Measurements from ENCODE around the gene HSPB3. TPM values are rescaled to one million over a fixed set of nuclear protein-coding genes. Genes with fewer than 3 reads are reported as not detected.

The HSPB3 gene
- total RNA-seq, 1 donor: 0.31 TPM

- H3K4me3 ChIP-seq (ENCODE audit: low read length): no peak overlapping the region
- H3K9me3 ChIP-seq (ENCODE audit: low read depth, low read length): no peaks in the 10 kb centered on the region
- peaks cover 11% of the 10 kb centered on the region for H3K4me1 ChIP-seq (ENCODE audit: insufficient read depth, low read length)
- H3K27me3 ChIP-seq (ENCODE audit: insufficient read depth, low read length): no peaks in the 10 kb centered on the region
Measured at GRCh38 chr5:54443270-54443669, 12.2 kb upstream of the HSPB3 start.

- no peak overlapping the region for H3K4me3 ChIP-seq (ENCODE audit: low read length)
- no peaks in the 10 kb centered on the region for H3K4me1 ChIP-seq (ENCODE audit: insufficient read depth, low read length)
- H3K9me3 ChIP-seq (ENCODE audit: low read depth, low read length): no peaks in the 10 kb centered on the region
- no peaks in the 10 kb centered on the region for H3K27me3 ChIP-seq (ENCODE audit: insufficient read depth, low read length)
Measured at GRCh38 chr5:54445691-54446378, 9.7 kb upstream of the HSPB3 start.

- Histone ChIP-seq H3K4me1 (ENCODE audit: insufficient read depth, low read length) (no peaks in the 10 kb centered on the region), H3K4me3 (ENCODE audit: low read length) (no peak overlapping the region), H3K9me3 (ENCODE audit: low read depth, low read length) (no peaks in the 10 kb centered on the region), H3K27me3 (ENCODE audit: insufficient read depth, low read length) (no peaks in the 10 kb centered on the region)
Measured at GRCh38 chr5:54446379-54446732, 9.1 kb upstream of the HSPB3 start.

- Histone ChIP-seq H3K27me3 (ENCODE audit: insufficient read depth, low read length) (peaks cover 2% of the 10 kb centered on the region), H3K4me3 (ENCODE audit: low read length) (no peak overlapping the region), H3K9me3 (ENCODE audit: low read depth, low read length) (no peaks in the 10 kb centered on the region), H3K4me1 (ENCODE audit: insufficient read depth, low read length) (no peaks in the 10 kb centered on the region)
Measured at GRCh38 chr5:54449923-54450322, 5.6 kb upstream of the HSPB3 start.

- peaks cover 3% of the 10 kb centered on the region for H3K27me3 ChIP-seq (ENCODE audit: insufficient read depth, low read length)
- H3K4me3 ChIP-seq (ENCODE audit: low read length): no peak overlapping the region
- H3K9me3 ChIP-seq (ENCODE audit: low read depth, low read length): no peaks in the 10 kb centered on the region
- H3K4me1 ChIP-seq (ENCODE audit: insufficient read depth, low read length): no peaks in the 10 kb centered on the region
Measured at GRCh38 chr5:54450542-54450941, 5.0 kb upstream of the HSPB3 start.

- Histone ChIP-seq H3K9me3 (ENCODE audit: low read depth, low read length) (no peaks in the 10 kb centered on the region), H3K4me3 (ENCODE audit: low read length) (no peak overlapping the region), H3K4me1 (ENCODE audit: insufficient read depth, low read length) (no peaks in the 10 kb centered on the region), H3K27me3 (ENCODE audit: insufficient read depth, low read length) (peaks cover 4% of the 10 kb centered on the region)
Measured at GRCh38 chr5:54453046-54453445, 2.5 kb upstream of the HSPB3 start.

GRCh38 chr5:54454602-54455001 is 897 bp upstream of the HSPB3 start:
- H3K4me3 ChIP-seq (ENCODE audit: low read length): no peak overlapping the region
- peaks cover 7% of the 10 kb centered on the region for H3K27me3 ChIP-seq (ENCODE audit: insufficient read depth, low read length)
- H3K9me3 ChIP-seq (ENCODE audit: low read depth, low read length): no peaks in the 10 kb centered on the region
- no peaks in the 10 kb centered on the region for H3K4me1 ChIP-seq (ENCODE audit: insufficient read depth, low read length)

GRCh38 chr5:54457094-54457862 is 1.8 kb downstream of the HSPB3 start:
- Histone ChIP-seq H3K9me3 (ENCODE audit: low read depth, low read length) (no peaks in the 10 kb centered on the region), H3K27me3 (ENCODE audit: insufficient read depth, low read length) (peaks cover 7% of the 10 kb centered on the region), H3K4me3 (ENCODE audit: low read length) (no peak overlapping the region), H3K4me1 (ENCODE audit: insufficient read depth, low read length) (no peaks in the 10 kb centered on the region)

GRCh38 chr5:54458221-54458620 is 2.7 kb downstream of the HSPB3 start:
- no peaks in the 10 kb centered on the region for H3K4me1 ChIP-seq (ENCODE audit: insufficient read depth, low read length)
- H3K9me3 ChIP-seq (ENCODE audit: low read depth, low read length): no peaks in the 10 kb centered on the region
- H3K4me3 ChIP-seq (ENCODE audit: low read length): no peak overlapping the region
- H3K27me3 ChIP-seq (ENCODE audit: insufficient read depth, low read length): peaks cover 7% of the 10 kb centered on the region

- Histone ChIP-seq H3K27me3 (ENCODE audit: insufficient read depth, low read length) (peaks cover 5% of the 10 kb centered on the region), H3K9me3 (ENCODE audit: low read depth, low read length) (no peaks in the 10 kb centered on the region), H3K4me3 (ENCODE audit: low read length) (no peak overlapping the region), H3K4me1 (ENCODE audit: insufficient read depth, low read length) (no peaks in the 10 kb centered on the region)
Measured at GRCh38 chr5:54460181-54460919, 4.9 kb downstream of the HSPB3 start.

- H3K4me1 ChIP-seq (ENCODE audit: insufficient read depth, low read length): no peaks in the 10 kb centered on the region
- no peak overlapping the region for H3K4me3 ChIP-seq (ENCODE audit: low read length)
- no peaks in the 10 kb centered on the region for H3K9me3 ChIP-seq (ENCODE audit: low read depth, low read length)
- peaks cover 5% of the 10 kb centered on the region for H3K27me3 ChIP-seq (ENCODE audit: insufficient read depth, low read length)
Measured at GRCh38 chr5:54462281-54462680, 6.8 kb downstream of the HSPB3 start.

GRCh38 chr5:54463713-54464112 is 8.2 kb downstream of the HSPB3 start:
- H3K27me3 ChIP-seq (ENCODE audit: insufficient read depth, low read length): peaks cover 2% of the 10 kb centered on the region
- H3K4me1 ChIP-seq (ENCODE audit: insufficient read depth, low read length): no peaks in the 10 kb centered on the region
- no peak overlapping the region for H3K4me3 ChIP-seq (ENCODE audit: low read length)
- no peaks in the 10 kb centered on the region for H3K9me3 ChIP-seq (ENCODE audit: low read depth, low read length)

GRCh38 chr5:54469622-54470021 is 14.1 kb downstream of the HSPB3 start:
- no peak overlapping the region for H3K4me3 ChIP-seq (ENCODE audit: low read length)
- H3K9me3 ChIP-seq (ENCODE audit: low read depth, low read length): no peaks in the 10 kb centered on the region
- no peaks in the 10 kb centered on the region for H3K4me1 ChIP-seq (ENCODE audit: insufficient read depth, low read length)
- peaks cover 2% of the 10 kb centered on the region for H3K27me3 ChIP-seq (ENCODE audit: insufficient read depth, low read length)

GRCh38 chr5:54470128-54470527 is 14.6 kb downstream of the HSPB3 start:
- H3K9me3 ChIP-seq (ENCODE audit: low read depth, low read length): no peaks in the 10 kb centered on the region
- H3K4me3 ChIP-seq (ENCODE audit: low read length): no peak overlapping the region
- H3K4me1 ChIP-seq (ENCODE audit: insufficient read depth, low read length): no peaks in the 10 kb centered on the region
- H3K27me3 ChIP-seq (ENCODE audit: insufficient read depth, low read length): peaks cover 2% of the 10 kb centered on the region

GRCh38 chr5:54470677-54471076 is 15.2 kb downstream of the HSPB3 start:
- no peaks in the 10 kb centered on the region for H3K9me3 ChIP-seq (ENCODE audit: low read depth, low read length)
- no peaks in the 10 kb centered on the region for H3K4me1 ChIP-seq (ENCODE audit: insufficient read depth, low read length)
- no peak overlapping the region for H3K4me3 ChIP-seq (ENCODE audit: low read length)
- H3K27me3 ChIP-seq (ENCODE audit: insufficient read depth, low read length): peaks cover 2% of the 10 kb centered on the region

Measured in mononuclear cell (primary cell).